HK-2 (cell line): ENCODE data around the gene KRTAP4-4.
"Not testable (repeated sequence)": the region's sequence is repeated elsewhere in the genome, so short reads cannot be mapped to it uniquely, and the experiment has no call there.

Experiments used
- DNase-seq: peaks from one replicate; pipeline ENCODE4 v3.0.0-alpha.2; 2018; ENCODE audit not compliant: unreplicated experiment

The KRTAP4-4 gene

GRCh38 chr17:41148971-41149651 is 11.4 kb downstream of the KRTAP4-4 start:
- not testable (repeated sequence) for DNase-seq

- no peak for DNase-seq
These were observed 12.9 kb downstream of the KRTAP4-4 start for GRCh38 chr17:41147531-41148204.

GRCh38 chr17:41145261-41145660 is 15.3 kb downstream of the KRTAP4-4 start:
- DNase-seq: no peak

- DNase-seq: no peak
These were observed 15.7 kb downstream of the KRTAP4-4 start for GRCh38 chr17:41144846-41145245.

GRCh38 chr17:41141361-41141760 is 19.2 kb downstream of the KRTAP4-4 start:
- DNase-seq: no peak

- peak; percentile 30 for DNase-seq
These were observed 20.0 kb downstream of the KRTAP4-4 start, which contains the start of gene KRTAP4-6 for GRCh38 chr17:41140360-41141131. KRTAP4-6 (minus strand) TSS chr17:41140544; CDS start chr17:41140487, 57 bp downstream.

GRCh38 chr17:41139865-41140264 is 20.7 kb downstream of the KRTAP4-4 start:
- not testable (repeated sequence) for DNase-seq

- no peak for DNase-seq
These were observed 26.4 kb downstream of the KRTAP4-4 start for GRCh38 chr17:41133880-41134735.

GRCh38 chr17:41131979-41132378 is 28.6 kb downstream of the KRTAP4-4 start:
- no peak for DNase-seq

GRCh38 chr17:41127371-41127770 is 33.2 kb downstream of the KRTAP4-4 start:
- no peak for DNase-seq

GRCh38 chr17:41126412-41126811 is 34.1 kb downstream of the KRTAP4-4 start:
- DNase-seq: no peak

- DNase-seq: no peak
These were observed 35.5 kb downstream of the KRTAP4-4 start for GRCh38 chr17:41125064-41125463.

GRCh38 chr17:41123991-41124371 is 36.6 kb downstream of the KRTAP4-4 start, which contains the start of gene KRTAP4-12:
KRTAP4-12 (minus strand) TSS chr17:41124182; CDS start chr17:41124122, 60 bp downstream.
- not testable (repeated sequence) for DNase-seq

- DNase-seq: not testable (repeated sequence)
These were observed 37.1 kb downstream of the KRTAP4-4 start for GRCh38 chr17:41123292-41123990.

- DNase-seq: no peak
These were observed 38.8 kb downstream of the KRTAP4-4 start for GRCh38 chr17:41121742-41122141.

GRCh38 chr17:41119696-41120690 is 40.6 kb downstream of the KRTAP4-4 start:
- DNase-seq: not testable (repeated sequence)

- DNase-seq: no peak
These were observed 41.8 kb downstream of the KRTAP4-4 start for GRCh38 chr17:41118721-41119120.

GRCh38 chr17:41117846-41118386 is 42.6 kb downstream of the KRTAP4-4 start, which contains the start of gene KRTAP4-11:
KRTAP4-11 (minus strand) TSS chr17:41118373; CDS start chr17:41118315, 58 bp downstream.
- not testable (repeated sequence) for DNase-seq

- DNase-seq: no peak
These were observed 44.3 kb downstream of the KRTAP4-4 start for GRCh38 chr17:41116297-41116696.
